Stimulated activated CD4-positive, alpha-beta T cell treated with anti-CD3 and anti-CD28 coated beads, Interleukin-12 subunit alpha, Interleukin-12 subunit beta, amount 100 ng/mL, for 4 hours (primary cell): ENCODE results near the gene SART1.

ENCODE experiments used
- DNase-seq: peaks from one replicate; pipeline ENCODE4 v3.0.0-alpha.2; 2020

Gene SART1

GRCh38 chr11:65961267-65962140 is at the start of gene SART1:
Gene SART1 (plus strand): TSS chr11:65961734. CDS start chr11:65961781, 47 bp downstream.
- DNase-seq, result peak; percentile 93

GRCh38 chr11:65912845-65913244 is 48.7 kb upstream of the SART1 start:
- no peak for DNase-seq

- DNase-seq, result no peak
Measured at GRCh38 chr11:65915101-65915820, 46.3 kb upstream of the SART1 start.

GRCh38 chr11:65915821-65916251 is 45.7 kb upstream of the SART1 start:
- DNase-seq, result no peak

GRCh38 chr11:65916391-65916790 is 45.1 kb upstream of the SART1 start:
- DNase-seq, result no peak

GRCh38 chr11:65917077-65917433 is 44.5 kb upstream of the SART1 start:
- no peak for DNase-seq

- DNase-seq, result no peak
Measured at GRCh38 chr11:65917434-65918210, 43.9 kb upstream of the SART1 start.

GRCh38 chr11:65918211-65919140 is 43.1 kb upstream of the SART1 start, which contains the start of gene C11orf68:
Gene C11orf68 (minus strand): TSS chr11:65919062. CDS start chr11:65919031, 31 bp downstream.
- DNase-seq, result no peak

GRCh38 chr11:65919141-65919572 is 42.4 kb upstream of the SART1 start, which contains the start of gene DRAP1:
Gene DRAP1 (plus strand): TSS chr11:65919426. CDS start chr11:65919502, 76 bp downstream.
- peak; percentile 100 for DNase-seq

- no peak for DNase-seq
Measured at GRCh38 chr11:65919573-65920371, 41.8 kb upstream of the SART1 start.

- DNase-seq, result no peak
Measured at GRCh38 chr11:65920372-65920802, 41.1 kb upstream of the SART1 start.

GRCh38 chr11:65921033-65921555 is 40.4 kb upstream of the SART1 start:
- DNase-seq, result no peak

- no peak for DNase-seq
Measured at GRCh38 chr11:65921876-65922275, 39.7 kb upstream of the SART1 start.

GRCh38 chr11:65922565-65922964 is 39.0 kb upstream of the SART1 start:
- no peak for DNase-seq

- DNase-seq, result no peak
Measured at GRCh38 chr11:65925397-65925796, 36.1 kb upstream of the SART1 start.

GRCh38 chr11:65927904-65928397 is 33.6 kb upstream of the SART1 start:
- DNase-seq, result peak; percentile 52

GRCh38 chr11:65928667-65929066 is 32.9 kb upstream of the SART1 start:
- no peak for DNase-seq

GRCh38 chr11:65931773-65932557 is 29.6 kb upstream of the SART1 start:
- no peak for DNase-seq

GRCh38 chr11:65932558-65932919 is 29.0 kb upstream of the SART1 start:
- DNase-seq, result no peak

GRCh38 chr11:65934014-65934413 is 27.5 kb upstream of the SART1 start:
- DNase-seq, result no peak
